NT2/D1 (cell line): Measurements from ENCODE around the gene PMIS2.

Experiments used
- YY1 ChIP-seq: IDR thresholded peaks from 2 replicates; pipeline ENCODE4 v1.6.1; 2011; ENCODE audit not compliant: insufficient read length, insufficient read depth
- ZNF274 ChIP-seq: IDR thresholded peaks from 2 replicates; pipeline ENCODE4 v1.6.1; 2011; ENCODE audit warnings: mild to moderate bottlenecking, low read depth, low read length

DNA sequence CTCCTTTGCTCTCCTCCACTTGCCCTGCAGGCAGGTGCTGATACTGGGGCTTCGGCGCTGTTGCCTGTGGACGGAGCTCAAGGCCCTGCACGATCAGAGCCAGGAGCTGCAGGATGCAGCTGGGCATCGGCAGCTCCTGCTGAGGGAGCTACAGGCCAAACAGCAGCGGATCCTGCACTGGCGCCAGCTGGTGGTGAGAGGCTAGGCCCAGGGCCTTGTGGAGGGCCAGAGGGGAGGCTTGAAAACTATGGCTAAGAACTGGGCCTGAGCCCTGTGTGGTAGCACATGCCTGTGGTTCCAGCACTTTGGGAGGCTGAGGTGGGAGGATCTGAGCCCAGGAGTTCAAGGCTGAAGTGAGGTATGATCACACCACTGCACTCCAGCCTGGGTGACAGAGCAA lies 32.9 kb downstream of the PMIS2 start:
- TF ChIP-seq ZNF274 (no peak), YY1 (no peak)
